HG02973 (cell line): ENCODE results near the gene ZNF862.
A peak's percentile ranks its signal among the peaks of the same experiment; 100 is the strongest.

Source experiments
- ATAC-seq: cut with Tn5 transposase; IDR thresholded peaks from one replicate; pipeline ENCODE4 v1.9.1; 2021; ENCODE audit warnings: moderate library complexity; ENCODE audit not compliant: unreplicated experiment

Gene ZNF862

DNA sequence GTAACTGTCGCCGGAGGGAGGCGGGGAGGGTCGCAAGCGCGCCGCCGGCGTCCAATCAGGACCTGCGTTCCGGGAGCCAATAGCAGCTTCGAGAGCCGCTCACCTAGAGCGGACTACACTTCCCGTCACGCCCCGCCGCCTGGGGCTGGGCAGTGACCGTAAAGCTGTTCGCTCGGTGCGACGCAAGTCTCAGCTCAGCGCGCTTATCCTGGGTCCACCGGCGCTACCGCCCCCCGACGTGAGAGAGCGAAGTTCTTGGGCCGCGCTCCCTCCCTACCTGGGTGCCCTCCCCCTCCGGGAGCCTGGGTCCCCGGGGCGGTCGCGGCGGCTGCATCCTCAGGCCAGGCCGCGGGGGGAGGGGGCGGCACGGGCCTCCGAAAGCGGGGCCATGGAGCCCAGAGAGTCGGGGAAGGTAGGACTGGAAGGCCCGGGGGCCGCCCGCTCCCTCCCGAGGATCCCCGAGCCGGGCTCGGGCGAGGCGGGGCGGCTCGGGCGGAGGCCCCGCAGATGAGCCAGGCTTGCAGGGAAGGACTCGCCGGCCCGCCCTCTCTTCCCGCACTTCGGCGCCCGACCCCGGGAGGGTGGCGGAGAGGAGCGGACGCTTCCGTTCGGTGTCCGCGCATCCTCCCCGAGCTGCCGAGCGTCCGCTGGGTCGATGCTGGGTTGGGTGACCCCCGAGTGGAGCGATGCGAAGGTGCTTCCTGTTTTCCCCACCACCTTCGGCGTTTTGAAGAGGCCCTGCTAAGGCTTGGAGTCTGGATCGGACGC is at the start of gene ZNF862:
Gene ZNF862 (plus strand): TSS at position 152 of the 768 bp plus-strand sequence. CDS start 237 bp downstream, at position 389.
- peak; percentile 98 for ATAC-seq

DNA sequence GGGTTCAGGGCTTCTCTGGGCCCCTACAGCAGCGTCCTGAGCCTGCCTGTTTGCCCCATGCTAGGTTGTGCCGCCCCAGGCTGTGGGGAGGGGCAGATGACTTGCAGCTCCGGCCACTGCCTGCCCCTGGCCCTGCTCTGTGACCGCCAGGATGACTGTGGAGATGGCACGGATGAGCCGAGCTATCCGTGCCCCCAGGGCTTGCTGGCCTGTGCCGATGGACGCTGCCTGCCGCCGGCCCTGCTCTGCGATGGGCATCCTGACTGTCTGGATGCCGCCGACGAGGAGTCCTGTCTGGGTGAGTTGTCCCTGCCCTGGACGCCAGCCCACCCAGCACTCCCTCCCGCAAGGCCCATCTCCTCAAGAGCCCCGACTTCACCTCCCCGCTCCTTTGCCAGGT is 49.1 kb upstream of the ZNF862 start:
- ATAC-seq = no peak

DNA sequence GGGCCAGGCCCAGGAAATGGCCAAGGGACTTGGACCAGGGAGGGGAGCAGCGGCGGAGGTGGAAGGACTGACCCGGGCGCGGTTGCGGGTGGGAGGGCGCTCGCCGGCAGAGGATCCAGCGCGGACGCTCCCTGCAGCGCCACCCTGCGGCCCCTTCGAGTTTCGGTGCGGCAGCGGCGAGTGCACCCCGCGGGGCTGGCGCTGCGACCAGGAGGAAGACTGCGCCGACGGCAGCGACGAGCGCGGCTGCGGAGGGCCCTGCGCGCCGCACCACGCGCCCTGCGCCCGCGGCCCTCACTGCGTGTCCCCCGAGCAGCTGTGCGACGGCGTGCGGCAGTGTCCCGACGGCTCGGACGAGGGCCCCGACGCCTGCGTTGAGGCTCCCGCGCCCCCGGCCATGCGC is 48.0 kb upstream of the ZNF862 start:
- ATAC-seq = no peak

DNA sequence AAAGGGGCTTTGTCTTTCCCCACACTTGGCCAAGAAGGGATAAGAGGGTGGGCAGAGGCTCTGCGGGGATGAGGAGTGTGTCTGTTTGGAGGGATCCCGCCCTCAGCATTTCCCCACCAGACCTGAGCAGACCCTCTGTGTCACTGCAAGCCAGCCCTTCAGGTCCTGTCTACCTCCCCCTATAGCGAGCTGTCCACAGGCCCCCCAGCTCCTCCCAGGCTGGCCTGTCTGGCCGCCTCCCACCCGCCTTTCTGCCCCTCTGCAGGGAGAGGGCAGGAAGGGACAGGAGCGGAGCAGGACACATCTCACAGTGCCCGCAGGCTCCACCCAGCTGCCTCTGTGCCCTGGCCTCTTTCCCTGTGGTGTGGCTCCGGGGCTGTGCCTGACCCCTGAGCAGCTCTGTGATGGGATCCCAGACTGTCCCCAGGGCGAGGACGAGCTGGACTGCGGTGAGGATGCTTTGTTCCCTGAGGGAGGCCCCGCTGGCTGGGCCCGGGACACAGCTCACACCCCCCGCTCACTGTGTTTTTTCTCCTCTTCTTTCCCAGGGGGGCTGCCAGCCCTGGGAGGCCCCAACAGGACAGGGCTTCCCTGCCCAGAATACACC is 47.3 kb upstream of the ZNF862 start:
- ATAC-seq = no peak

DNA sequence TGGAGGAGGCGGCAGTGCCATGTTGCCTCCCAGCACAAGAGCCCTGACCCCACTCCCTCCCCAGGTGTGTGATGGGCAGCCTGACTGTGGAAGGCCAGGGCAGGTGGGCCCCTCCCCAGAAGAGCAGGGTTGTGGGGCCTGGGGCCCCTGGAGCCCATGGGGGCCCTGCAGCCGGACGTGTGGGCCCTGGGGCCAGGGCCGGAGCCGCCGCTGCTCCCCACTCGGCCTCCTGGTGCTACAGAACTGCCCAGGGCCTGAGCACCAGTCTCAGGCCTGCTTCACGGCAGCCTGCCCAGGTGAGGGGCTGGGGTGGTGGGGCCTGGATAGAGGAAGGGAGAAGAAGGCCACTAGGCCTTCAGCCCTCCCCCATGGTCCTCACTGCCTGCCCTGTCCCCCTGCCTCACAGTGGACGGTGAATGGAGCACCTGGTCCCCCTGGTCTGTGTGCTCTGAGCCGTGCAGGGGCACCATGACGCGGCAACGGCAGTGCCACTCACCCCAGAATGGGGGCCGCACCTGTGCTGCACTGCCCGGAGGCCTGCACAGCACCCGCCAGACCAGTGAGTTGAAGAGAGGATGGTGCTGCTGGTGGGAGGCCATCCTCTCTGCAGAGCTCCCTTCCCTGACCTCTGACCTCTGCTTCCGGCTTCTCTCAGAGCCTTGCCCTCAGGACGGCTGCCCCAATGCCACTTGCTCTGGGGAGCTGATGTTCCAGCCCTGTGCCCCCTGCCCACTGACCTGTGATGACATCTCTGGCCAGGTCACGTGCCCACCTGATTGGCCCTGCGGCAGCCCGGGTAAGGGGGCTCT is 46.6 kb upstream of the ZNF862 start:
- no peak for ATAC-seq

DNA sequence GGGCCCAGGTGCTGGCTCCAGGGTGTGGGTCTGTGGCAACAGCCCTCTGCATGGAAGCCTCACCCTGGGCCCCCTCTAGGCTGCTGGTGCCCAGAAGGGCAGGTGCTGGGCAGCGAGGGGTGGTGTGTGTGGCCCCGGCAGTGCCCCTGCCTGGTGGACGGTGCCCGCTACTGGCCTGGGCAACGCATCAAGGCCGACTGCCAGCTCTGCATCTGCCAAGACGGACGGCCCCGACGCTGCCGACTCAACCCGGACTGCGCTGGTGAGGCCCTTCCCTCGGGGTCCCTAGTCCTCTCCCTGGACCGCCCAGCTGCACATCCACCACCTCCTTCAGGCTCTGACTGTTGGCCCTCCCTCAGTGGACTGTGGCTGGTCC is 46.0 kb upstream of the ZNF862 start:
- ATAC-seq = no peak

DNA sequence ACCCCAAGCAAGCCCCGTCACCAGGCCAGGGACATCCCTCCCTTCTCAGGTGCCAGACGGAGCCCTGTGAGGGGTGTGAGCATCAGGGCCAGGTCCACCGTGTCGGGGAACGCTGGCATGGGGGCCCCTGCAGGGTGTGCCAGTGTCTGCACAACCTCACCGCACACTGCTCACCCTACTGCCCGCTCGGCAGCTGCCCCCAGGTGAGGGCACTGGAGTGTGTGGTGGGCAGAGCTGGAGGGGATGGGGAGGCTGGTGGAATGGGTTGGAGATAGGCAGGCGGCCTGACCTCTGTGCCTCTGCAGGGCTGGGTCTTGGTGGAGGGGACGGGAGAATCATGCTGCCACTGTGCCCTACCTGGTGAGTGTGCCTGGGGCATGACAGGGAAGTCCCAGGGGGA is 44.9 kb upstream of the ZNF862 start:
- no peak for ATAC-seq

DNA sequence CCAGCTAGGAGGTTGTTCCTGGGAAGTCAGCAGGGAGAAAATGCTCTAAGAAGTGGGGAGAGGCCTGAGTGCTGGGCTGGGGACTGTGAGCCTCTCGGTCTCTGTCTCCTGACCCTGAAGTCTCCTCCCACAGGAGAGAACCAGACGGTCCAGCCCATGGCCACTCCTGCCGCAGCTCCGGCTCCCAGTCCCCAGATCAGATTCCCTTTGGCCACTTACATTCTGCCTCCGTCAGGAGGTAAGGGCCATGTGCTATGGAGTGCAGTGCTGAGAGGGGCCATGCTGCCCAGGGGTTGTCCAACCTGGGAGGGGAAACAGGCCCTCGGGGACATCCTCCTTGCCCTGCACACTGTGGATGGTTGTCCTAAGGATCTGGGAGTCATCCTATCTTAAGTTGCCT is 43.5 kb upstream of the ZNF862 start:
- no peak for ATAC-seq

DNA sequence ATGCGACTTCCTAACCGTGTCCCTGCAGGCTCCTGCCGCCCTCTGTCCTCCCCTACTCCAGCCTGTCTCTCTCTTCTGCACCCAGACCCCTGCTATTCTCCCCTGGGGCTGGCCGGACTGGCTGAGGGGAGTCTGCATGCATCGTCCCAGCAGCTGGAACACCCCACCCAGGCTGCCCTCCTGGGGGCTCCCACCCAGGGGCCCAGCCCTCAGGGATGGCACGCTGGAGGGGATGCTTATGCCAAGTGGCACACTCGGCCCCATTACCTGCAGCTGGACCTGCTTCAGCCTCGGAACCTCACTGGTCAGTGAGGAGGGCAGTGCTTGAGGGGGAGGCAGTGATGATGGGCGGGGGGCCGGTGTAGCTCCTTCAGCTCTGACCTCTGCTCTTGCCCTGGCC is 43.0 kb upstream of the ZNF862 start:
- ATAC-seq = no peak

DNA sequence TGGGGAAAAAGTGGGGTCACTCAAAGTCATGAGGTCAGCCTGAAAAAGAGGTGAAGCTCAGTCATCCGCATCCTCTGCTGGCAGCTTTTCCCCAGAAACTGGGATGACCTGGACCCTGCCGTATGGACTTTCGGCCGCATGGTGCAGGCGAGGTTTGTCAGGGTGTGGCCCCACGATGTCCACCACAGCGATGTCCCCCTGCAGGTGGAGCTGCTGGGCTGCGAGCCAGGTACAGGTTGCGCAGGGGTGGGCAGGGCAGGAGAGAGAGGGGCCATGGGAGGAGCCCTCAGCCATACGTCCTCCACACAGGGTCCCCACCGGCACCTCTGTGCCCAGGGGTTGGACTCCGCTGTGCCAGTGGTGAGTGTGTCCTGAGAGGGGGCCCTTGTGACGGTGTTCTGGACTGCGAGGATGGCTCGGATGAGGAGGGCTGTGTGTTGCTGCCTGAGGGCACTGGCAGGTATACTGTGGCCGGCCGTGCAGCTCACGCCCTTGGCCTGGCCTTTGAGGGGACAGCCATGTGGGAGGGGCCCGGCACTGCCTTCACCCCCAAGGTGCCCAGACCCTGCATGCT is 41.8 kb upstream of the ZNF862 start:
- ATAC-seq = no peak

DNA sequence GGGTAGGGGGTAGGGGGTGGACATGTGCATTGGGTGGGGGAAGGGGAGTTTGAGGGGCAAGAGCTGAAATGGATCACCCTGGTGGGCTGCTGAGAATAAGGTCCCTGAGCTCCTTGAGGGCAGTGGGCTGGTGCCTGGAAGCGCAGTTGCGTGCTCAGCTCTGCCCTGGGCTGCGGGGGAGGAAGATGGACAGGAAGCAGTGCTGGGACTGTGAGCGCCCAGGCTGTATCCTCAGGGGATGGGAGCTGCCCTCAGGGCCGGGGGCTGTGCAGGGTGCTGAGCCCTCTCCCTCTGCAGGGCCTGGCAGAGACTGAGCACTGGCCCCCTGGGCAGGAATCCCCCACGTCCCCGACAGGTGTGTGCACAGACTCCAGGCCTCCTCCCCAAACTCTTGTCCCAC is 40.4 kb upstream of the ZNF862 start:
- ATAC-seq = no peak

DNA sequence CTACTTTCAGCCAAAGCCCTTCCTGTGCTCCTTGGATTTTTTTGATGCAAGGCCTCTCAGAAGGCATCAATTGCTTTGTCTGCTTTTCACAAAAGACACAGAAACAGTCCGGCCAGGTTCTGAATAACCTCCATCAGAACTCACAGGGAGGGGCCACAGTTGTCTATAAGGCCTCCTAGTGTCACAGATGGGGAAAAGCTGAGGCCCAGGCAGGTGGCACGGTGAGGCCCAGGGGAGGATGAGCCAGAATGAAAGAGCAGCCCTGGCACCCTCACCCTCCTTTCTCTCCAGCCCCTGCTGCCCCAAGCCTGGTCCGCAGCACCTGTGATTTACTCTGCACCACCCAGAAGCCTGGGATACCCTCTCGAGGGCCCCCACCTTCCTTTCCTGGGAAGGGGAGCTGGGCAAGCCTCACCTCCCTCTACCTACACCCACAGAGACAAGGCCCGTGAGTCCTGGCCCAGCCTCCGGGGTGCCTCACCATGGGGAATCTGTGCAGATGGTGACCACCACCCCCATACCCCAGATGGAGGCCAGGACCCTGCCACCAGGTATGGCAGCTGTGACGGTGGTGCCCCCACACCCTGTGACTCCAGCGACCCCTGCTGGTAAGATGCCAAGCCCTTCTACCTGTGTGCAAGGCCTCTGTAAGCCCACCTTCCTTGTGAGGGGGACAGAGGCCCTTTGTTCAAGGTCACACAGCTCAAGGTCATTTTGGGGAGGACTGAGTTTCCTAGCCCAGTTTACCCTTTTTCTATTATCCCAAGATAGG is 38.6 kb upstream of the ZNF862 start:
- ATAC-seq = no peak

DNA sequence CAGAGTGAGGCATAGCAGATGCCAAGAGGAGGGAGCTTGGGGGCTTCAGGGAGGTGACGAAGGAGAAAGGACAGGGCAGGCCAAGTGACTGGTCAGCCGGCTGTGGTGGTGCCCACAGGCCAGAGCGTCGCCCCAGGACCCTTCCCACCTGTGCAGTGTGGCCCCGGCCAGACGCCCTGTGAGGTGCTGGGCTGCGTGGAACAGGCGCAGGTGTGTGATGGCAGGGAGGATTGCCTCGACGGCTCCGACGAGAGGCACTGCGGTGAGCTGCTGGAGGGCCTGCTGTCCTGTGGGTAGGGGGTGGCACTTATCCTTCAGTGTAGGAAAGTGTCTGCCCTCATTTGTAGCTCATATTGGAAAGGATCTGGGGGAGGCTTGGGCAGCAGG is 38.0 kb upstream of the ZNF862 start:
- ATAC-seq = no peak

DNA sequence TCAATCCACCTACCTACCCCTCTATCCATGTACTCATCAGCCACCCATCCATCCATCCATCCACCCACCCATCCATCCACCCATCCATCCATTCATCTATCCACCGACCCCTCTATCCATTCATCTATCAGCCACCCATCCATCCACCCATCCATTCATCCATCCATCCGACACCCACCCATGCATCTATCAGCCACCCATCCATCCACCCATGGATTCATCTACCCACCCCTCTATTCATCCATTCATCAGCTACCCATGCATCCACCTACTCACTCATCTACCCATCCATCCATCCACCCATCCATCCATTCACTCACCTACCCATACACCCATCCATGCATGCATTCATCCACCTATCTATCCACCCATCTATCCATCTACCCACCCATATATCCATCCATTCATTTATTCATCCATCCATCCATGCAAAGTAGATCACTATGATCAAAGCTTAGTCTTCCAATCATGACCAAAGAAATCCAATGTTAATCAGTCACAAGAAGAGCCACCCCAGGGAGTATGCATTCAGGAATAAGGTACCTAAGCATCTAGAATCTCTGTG is 37.1 kb upstream of the ZNF862 start:
- no peak for ATAC-seq

DNA sequence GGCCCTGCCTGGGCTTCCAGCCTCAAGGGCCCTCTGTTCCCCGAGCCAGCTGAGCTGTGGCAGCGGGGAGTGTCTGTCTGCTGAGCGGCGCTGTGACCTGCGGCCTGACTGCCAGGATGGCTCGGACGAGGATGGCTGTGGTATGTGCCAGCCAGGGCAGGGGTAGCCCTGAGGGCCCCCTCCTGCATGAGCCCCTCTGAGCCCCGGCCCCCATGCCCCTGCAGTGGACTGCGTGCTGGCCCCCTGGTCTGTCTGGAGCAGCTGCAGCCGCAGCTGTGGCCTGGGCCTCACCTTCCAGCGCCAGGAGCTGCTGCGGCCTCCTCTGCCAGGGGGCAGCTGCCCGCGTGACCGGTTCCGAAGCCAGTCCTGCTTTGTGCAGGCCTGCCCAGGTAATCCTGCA is 36.4 kb upstream of the ZNF862 start:
- ATAC-seq = no peak

DNA sequence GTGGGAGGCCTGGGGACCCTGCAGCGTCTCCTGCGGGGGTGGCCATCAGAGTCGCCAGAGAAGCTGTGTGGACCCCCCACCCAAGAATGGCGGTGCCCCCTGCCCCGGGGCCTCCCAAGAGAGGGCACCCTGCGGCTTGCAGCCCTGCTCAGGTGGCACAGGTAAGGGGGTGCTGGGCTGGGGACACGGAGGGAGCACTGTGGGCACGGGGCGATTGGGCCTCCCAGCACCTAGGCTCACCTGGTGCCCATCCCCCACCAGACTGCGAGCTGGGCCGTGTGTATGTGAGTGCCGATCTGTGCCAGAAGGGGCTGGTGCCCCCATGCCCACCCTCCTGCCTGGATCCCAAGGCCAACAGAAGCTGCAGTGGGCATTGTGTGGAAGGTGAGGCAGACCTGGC is 35.2 kb upstream of the ZNF862 start:
- ATAC-seq = no peak

DNA sequence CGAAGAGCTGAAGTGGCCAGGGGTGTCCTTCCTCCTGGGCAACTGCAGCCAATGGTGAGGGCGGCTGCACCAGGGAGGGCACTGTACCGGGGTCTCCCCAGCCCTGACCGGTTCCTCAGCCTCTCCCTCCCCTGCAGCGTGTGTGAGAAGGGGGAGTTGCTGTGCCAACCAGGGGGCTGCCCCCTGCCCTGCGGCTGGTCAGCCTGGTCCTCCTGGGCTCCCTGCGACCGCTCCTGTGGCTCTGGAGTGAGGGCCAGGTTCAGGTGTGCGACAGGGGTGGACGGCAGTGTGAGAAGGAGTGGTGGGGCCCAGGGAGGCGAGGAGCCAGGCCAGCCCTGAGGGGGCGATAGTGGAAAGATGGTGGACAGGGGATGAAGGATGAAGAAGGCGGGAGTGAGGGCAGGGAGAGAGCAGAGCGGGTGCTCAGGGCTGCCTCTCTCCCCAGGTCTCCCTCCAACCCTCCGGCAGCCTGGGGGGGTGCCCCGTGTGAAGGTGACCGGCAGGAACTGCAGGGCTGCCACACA is 34.6 kb upstream of the ZNF862 start:
- ATAC-seq = no peak

DNA sequence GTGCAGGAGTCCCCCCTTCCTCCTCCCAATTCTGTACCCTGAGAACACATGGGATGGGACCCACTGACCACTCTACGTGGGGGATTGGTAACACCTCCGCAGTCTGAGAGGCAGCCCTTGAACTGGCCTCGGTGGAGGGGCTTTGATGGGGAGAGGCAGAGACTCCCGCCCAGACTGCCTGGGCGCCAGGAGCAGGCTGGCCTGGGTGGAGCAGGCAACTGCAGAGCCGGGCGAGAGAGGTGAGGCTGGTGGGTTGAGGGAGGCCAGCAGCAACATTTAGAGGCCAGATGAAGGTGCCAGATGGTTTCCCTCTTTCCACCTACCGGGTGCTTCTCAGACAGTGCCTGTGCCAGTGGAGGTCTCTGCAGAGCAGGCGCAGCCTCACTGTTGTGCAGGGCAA is 34.1 kb upstream of the ZNF862 start:
- ATAC-seq = no peak

DNA sequence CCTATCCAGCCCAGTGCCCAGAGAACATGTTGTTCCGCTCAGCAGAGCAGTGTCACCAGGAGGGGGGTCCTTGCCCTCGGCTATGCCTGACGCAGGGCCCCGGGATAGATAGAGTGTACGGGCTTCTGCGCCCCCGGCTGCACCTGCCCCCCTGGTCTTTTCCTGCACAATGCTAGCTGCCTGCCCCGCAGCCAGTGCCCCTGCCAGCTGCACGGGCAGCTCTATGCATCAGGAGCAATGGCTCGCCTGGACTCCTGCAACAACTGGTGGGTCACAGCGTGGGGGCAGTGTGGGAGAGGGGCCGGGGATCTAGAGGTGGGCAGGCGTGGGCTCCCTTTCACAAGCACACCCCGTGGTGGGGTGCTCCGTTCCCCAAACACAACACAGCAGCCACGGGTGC is 31.4 kb upstream of the ZNF862 start:
- no peak for ATAC-seq

DNA sequence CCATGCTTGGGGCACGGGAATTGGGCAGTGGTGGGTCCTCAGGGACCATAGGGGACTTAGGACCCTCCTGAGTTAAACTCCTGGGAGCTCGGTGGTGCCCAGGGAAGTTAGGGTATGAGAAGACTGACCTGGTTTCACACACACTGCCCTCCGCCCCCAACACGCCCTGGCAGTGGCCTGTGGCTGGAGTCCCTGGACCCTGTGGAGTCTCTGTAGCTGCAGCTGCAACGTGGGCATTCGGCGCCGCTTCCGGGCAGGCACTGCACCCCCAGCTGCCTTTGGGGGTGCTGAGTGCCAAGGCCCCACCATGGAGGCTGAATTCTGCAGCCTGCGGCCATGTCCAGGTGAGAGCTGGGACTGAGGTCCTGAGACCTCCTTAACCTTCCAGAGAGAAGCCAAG is 29.9 kb upstream of the ZNF862 start:
- ATAC-seq = no peak
